HCT116 (cell line): ENCODE results near the gene COL5A3. TPM values are rescaled to one million over a fixed set of nuclear protein-coding genes. Genes with fewer than 3 reads are reported as not detected.

Source experiments
- microRNA-seq: library from miRNA; unstranded; fragments of <30 nt; microRNA quantifications from one replicate; pipeline ENCODE4, GENCODE V29; 2016; ENCODE audit warnings: borderline number of aligned reads
- total RNA-seq: library from RNA; stranded (reverse); gene quantifications from one replicate; pipeline ENCODE4 v1.2.1, GENCODE V29; 2021; ENCODE audit not compliant: unreplicated experiment

Gene COL5A3
- total RNA-seq, 1 experiment from 2014 or later, result 0.15 TPM

Small RNAs within 50 kb of the gene (microRNA-seq; reads per million reads assigned to microRNA genes)
- not detected for gene MIR5589

Other genes starting within 250 kb of the COL5A3 start
- gene ZNF846, start 241.8 kb downstream of the COL5A3 start, total RNA-seq, result 1.2 TPM
- 21.9 TPM for gene FBXL12, start 191.4 kb downstream of the COL5A3 start, total RNA-seq
- gene UBL5, start 182.6 kb downstream of the COL5A3 start, total RNA-seq, result 335 TPM
- 78.9 TPM for gene PIN1, start 175.2 kb downstream of the COL5A3 start, total RNA-seq
- 19.9 TPM for gene OLFM2, start 74.0 kb downstream of the COL5A3 start, total RNA-seq
- gene RDH8, start 3.0 kb upstream of the COL5A3 start, total RNA-seq, result not detected
- 18.5 TPM for gene SHFL, start 75.8 kb upstream of the COL5A3 start, total RNA-seq
- gene ANGPTL6, start 92.2 kb upstream of the COL5A3 start, total RNA-seq, result not detected
- gene PPAN, start 95.9 kb upstream of the COL5A3 start, total RNA-seq, result 101 TPM
- gene P2RY11, start 101.2 kb upstream of the COL5A3 start, total RNA-seq, result 43.8 TPM
- 254 TPM for gene EIF3G, start 109.4 kb upstream of the COL5A3 start, total RNA-seq
- gene DNMT1, start 184.4 kb upstream of the COL5A3 start, total RNA-seq, result 235 TPM
- gene S1PR2, start 220.8 kb upstream of the COL5A3 start, total RNA-seq, result 6.1 TPM
- 146 TPM for gene MRPL4, start 241.7 kb upstream of the COL5A3 start, total RNA-seq